NK-92 treated with Interleukin-12 subunit alpha and Interleukin-12 subunit beta, amount 100 ng/mL, for 24 hours (cell line): ENCODE measurements around the gene SHISA2.
"Not testable (repeated sequence)": the region's sequence is repeated elsewhere in the genome, so short reads cannot be mapped to it uniquely, and the experiment has no call there.

ENCODE experiments used
- DNase-seq: peaks from one replicate; lab custom pipeline; 2025; lab: John Stamatoyannopoulos, UW

Gene SHISA2

GRCh38 chr13:26051657-26052311, at the start of gene SHISA2:
Gene SHISA2 (minus strand): TSS chr13:26052016. CDS start chr13:26050975, 1,041 bp downstream.
- no peak for DNase-seq

GRCh38 chr13:26095846-26096610, 44.2 kb upstream of the SHISA2 start:
- DNase-seq, result no peak

GRCh38 chr13:26095338-26095737, 43.5 kb upstream of the SHISA2 start:
- DNase-seq, result no peak

DNA sequence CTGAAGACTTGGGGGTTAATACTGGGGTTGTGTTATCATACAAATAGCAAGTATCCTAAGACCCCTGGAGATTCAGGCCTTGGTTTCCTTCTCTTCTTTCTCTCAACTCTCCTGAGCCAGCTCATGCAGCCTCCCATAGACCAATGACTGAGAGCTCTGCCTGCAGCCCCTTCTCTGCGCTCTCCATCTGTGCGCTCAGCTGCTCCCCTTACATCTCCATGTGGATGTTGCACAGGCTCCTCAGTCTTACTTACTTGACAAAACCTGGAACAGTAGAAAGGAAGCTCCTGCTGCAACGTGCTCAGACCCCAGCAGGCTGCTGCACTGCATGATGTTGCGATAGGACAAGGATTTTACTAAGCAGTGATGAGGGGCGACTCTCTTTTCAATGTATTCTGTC, 25.0 kb upstream of the SHISA2 start:
- not testable (repeated sequence) for DNase-seq

DNA sequence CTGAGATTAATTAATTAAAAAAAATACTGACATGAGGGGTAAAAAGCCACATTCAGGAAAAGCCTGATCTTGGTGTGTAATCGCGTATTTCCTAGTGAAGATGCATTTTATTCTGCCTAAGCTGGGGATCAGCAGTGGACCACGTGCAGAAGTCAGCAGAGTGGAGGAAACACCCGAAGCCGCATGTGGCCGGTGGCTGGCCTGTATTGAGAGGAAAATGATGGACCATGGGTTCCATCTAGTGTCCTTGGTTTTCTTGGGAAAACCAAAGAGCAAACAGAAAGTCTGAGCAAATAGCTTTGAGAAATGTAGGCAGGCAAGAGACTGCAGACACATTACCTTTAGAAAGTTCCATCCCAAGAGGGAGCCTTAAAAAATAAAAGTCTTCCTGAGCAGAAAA, 23.7 kb upstream of the SHISA2 start:
- no peak for DNase-seq

DNA sequence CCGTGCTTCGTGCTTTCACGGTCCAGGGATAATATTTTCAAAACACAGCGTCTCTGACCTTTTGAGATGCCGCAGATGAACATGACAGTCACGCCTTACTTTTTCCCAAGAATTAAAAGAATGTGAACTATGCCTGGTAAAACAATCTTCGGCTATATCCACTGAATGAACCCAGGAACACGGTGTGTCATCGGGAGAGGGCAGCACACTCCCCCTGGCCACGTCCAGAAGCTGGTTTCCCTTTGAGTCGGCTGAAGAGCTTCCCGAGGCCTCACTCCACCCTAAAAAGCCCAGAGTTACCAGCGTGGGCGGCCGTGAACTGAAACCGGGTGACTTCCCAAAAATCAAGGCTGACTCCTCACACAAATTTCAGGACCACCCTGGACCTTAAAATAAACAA, 22.9 kb upstream of the SHISA2 start:
- DNase-seq, result no peak

GRCh38 chr13:26072335-26072734, 20.5 kb upstream of the SHISA2 start:
- not testable (repeated sequence) for DNase-seq

- no peak for DNase-seq
Measured at GRCh38 chr13:26071691-26072090, 19.9 kb upstream of the SHISA2 start.

DNA sequence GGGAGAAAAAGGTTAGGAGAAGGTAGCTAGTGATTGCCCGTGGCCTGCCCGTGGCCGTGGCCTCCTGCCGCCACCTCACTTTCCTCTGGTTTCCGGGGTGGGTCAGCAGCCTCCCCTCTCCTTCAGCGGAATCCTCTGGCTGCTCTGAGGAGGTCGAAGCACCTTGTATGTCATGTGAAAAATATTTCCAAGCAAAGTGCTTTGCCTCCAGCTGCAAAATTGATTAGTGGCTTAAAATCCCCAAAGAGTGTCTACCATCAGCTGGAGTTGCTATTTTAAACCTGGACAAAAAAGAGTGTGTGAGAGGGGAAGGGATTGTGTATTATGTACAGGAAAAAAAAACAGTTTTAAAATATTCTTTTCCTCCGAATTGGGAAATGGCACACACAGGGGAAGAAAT, 17.8 kb upstream of the SHISA2 start:
- DNase-seq, result not testable (repeated sequence)

DNA sequence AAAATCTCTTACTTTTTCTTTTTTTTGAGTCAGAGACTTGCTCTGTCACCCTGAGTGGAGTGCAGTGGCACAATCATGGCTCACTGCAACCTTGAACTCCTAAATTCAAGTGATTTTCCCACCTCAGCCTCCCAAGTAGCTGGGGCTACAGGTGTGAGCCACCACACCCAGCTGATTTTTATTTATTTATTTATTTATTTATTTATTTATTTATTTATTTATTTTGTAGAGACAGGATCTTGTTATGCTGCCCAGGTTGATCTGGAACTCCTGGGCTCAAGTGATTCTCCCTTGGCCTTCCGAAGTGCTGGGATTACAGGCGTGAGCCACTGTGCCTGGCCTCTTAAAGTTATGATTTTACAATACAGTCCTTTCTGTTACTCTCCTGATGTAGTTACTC, 16.6 kb upstream of the SHISA2 start:
- DNase-seq, result not testable (repeated sequence)

DNA sequence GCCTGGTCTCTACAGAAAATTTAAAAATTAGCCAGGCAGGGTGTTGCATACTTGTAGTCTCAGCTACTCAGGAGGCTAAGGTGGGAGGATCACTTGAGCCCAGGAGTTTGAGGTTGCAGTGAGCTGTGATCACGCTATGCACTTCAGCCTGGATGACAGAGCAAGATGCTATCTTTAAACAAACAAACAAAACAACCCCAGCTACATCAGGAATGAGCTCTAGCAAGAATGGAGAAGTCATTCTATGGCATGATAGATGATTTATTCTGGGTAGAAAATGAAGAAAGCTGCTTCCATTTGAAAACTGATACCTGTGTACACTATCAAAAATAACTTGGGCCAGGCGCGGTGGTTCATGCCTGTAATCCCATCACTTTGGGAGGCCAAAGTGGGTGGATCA, 15.8 kb upstream of the SHISA2 start:
- DNase-seq, result no peak

DNA sequence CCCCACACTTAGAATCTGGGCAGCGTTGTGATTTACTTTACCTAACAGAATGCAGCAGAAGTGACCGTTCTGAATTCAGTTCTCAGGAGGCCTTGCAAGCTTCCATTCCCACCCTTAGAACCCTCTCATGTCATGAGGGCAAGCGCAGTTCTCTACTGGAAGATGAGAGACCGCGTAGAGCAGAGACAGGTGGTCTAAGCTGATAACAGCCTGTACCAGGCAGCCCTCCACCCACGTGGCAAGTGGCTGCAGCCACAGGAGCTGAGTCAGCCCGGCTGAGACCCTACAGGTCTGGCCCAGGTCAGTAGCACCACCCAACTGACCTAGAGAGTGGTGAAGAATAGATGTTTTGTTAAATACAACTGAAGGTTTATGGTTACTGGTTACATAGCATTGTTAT, 14.7 kb upstream of the SHISA2 start:
- DNase-seq, result not testable (repeated sequence)

GRCh38 chr13:26062853-26063444, 11.1 kb upstream of the SHISA2 start:
- DNase-seq, result no peak

DNA sequence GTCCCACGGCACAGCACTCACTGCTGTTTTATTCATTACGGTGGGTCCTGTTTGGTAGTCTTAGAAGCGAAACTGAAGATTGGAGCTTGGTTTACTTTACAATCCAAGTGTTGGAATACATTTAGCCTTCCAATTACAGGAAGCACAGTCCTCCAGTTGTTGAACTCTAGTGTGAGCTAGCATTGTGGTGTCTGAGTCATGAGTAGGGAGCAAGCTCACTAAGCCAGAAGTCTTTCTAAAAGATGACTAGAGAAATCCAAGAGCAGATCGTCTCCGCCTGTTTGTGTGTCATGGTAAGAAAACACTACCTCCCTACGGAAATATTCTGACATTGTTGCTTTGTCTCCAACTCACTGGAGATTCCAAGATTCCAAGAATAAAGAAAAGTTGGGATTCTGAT, 10.1 kb upstream of the SHISA2 start:
- no peak for DNase-seq

DNA sequence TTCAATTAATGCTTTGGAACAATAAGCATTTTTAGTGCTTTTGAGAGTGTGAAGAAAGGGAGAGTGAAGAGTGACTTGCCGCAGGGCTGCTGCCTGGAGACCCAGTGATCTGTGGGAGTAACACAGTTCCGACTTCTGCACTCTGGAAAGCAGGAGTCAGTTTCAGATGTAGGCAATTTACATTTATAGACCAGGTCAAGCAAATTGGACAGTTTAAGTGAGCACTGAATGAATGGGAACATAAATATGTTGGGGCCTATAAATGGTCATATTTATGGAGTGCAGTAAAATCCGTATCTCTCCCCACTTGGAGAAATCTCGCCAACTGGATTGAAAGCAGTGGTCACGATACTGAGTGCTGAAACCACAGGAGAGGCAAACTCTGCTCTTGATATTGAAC, 9.4 kb upstream of the SHISA2 start:
- no peak for DNase-seq

GRCh38 chr13:26060357-26060756, 8.5 kb upstream of the SHISA2 start:
- DNase-seq, result no peak

DNA sequence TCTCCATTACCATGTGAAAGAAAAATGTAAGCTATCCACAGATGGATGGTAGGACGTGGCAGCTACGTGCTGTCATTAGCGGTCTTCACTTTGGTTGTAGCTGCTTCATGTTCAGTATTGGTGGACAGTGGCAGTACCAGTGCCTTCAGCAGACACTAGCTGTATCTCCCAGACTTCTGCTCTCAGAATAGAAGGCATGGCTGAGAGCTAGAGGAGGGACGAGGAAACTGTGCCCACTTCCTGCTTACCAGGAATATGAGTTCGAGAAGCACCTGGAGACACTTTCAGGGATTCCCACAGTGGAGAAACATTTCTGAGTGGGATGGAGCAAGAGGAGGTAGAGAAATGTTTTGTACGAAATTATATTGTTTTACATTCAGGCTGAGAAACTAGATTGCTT, 6.9 kb upstream of the SHISA2 start:
- DNase-seq, result no peak

DNA sequence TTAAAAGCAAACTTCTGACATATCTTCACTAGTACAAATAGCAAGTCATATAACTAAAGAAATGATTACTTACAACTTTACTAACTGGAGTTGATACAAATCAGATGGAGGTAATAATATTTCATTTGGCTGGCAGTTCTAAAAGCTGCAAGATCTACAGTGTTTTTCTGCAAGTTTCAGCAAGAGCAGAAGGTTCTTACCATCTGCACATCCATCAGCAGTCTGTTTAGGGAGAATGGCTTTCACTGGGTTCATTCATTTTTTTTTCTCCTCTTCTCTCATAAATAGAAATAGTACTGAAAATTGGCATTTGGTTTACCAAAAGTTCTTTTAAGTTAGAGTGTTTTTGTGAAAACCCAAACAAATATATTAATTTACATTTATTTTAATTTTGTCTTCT, 3.1 kb upstream of the SHISA2 start:
- DNase-seq, result no peak

DNA sequence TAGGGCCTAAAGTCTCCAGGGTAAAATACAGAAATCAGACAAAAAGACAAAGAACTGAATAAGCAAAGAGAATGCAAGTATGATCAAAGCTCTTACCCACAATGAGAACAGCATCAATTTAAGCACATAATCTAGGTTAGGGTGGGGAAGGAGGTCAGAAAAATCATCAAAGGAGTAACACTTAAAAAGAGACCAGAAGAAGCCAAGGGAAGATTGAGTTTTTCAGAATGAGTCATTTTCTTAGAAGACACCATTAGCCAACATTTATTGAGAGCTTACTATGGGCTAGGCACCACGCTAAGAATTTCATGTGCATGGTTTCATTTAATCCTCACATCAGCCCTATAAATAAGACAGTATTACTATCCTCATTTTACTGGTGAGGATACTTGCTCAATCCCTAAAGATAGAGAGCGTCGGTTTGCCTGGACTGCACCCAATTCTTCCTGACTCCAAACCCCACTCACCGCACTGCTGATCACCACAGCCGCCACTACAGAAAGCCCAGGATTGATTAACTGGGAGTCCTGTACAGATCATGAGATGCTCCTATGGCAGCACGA, 1.7 kb upstream of the SHISA2 start:
- DNase-seq, result no peak

- no peak for DNase-seq
Measured at GRCh38 chr13:26052337-26052736, 521 bp upstream of the SHISA2 start.

DNA sequence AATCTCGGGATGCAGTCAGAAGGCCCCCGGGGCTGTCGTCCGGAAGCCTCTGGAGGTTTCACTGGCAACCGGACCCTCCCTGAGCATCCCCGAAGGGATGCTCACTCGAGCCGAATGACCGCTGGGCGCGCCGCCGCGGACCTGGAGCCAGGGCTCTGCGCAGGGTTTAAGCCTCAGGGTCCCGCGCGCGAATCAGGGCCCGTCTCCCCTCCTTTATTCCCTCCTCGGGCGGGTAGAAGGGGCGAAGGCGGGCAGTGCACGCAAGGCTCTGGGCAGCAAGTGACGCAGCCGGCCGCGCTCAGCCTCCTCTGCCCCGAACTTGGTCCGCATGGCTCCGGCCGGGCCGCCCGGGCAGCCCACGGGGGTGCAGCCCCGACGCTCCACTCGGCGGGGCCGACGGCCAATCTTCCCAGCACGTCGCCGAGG, 572 bp downstream of the SHISA2 start:
- DNase-seq, result no peak

GRCh38 chr13:26050568-26051230, 1.1 kb downstream of the SHISA2 start:
- no peak for DNase-seq
